K562 (cell line): Measurements from ENCODE around the gene WDR46. TPM values are rescaled to one million over a fixed set of nuclear protein-coding genes. Genes with fewer than 3 reads are reported as not detected.
A peak's percentile ranks its signal among the peaks of the same experiment; 100 is the strongest.

ENCODE experiments used
- ATAC-seq: fragments of 200-7000 bp; cut with Tn5 transposase; 3 replicates; pipeline ENCODE4 v1.9.1; 2020; ENCODE audit warnings: moderate library complexity
- BruUV-seq: library from RNA; stranded (reverse); fragments of 400-500 nt; replicated peaks from 2 replicates; lab custom pipeline; 2021; lab: Mats Ljungman, UMichigan
- CTCF ChIA-PET: fragments of 300-600 bp; formaldehyde crosslinking; extraction: SDS; loops from one replicate; lab custom pipeline; 2021; ENCODE audit warnings: low intra/inter-chr PET ratio; lab: Yijun Ruan, JAX
- POLR2A ChIA-PET: fragments of 300-600, 350-650 bp; sonication (Branson Sonifier 250); formaldehyde crosslinking; extraction: SDS; loops from one replicate; lab custom pipeline; 2021; ENCODE audit warnings: antibody characterized with exemption, inconsistent platforms; lab: Yijun Ruan, JAX
- DNase-seq, 4 experiments: peaks; one replicate each; pipeline versions ENCODE4 v3.0.0 to v3.0.0-alpha.2; 2011 to 2018; ENCODE audit warnings: low spot score in 3 of 4, mixed read lengths in 3 of 4; ENCODE audit errors: extremely low read depth in 1 of 4
- FAIRE-seq: peaks from 2 replicates; lab custom pipeline; 2011; peaks lifted over from hg19 to GRCh38; lab: Jason Lieb, UNC
- H2AFZ ChIP-seq: 2 replicates; pipeline ENCODE4 v1.6.0; 2011; ENCODE audit warnings: low read depth, low read length, control low read depth, inconsistent platforms
- H3K27ac ChIP-seq: fragments of 200-600 bp; 3 replicates; pipeline ENCODE4 v1.8.0; 2011; ENCODE audit warnings: low read depth, mild to moderate bottlenecking, control low read depth, inconsistent platforms, low read length, moderate library complexity, mixed read lengths; ENCODE audit errors: extremely low read depth
- H3K27me3 ChIP-seq, 2 experiments: fragments of 300-600 bp in 1 of 2; 2 replicates in 1 of 2; 3 replicates in 1 of 2; pipeline versions ENCODE4 v1.6.0 to v1.8.0; 2011; ENCODE audit warnings: inconsistent platforms in 2 of 2, low read length in 2 of 2, mild to moderate bottlenecking in 1 of 2, mixed read lengths in 1 of 2, moderate library complexity in 1 of 2; ENCODE audit not compliant: control insufficient read depth in 2 of 2, insufficient read depth in 2 of 2
- H3K36me3 ChIP-seq: fragments of 300-600 bp; 3 replicates; pipeline ENCODE4 v1.8.0; 2011; ENCODE audit warnings: mild to moderate bottlenecking, low read length, inconsistent platforms; ENCODE audit not compliant: control insufficient read depth, insufficient read depth
- H3K4me1 ChIP-seq, 2 experiments: fragments of 200-600 bp in 1 of 2; replicated peaks in 1 of 2; 2 replicates in 1 of 2; 3 replicates in 1 of 2; pipeline versions ENCODE4 v1.5.1 to v1.8.0; 2011; ENCODE audit warnings: inconsistent platforms in 2 of 2, low read length in 2 of 2, mild to moderate bottlenecking in 1 of 2, mixed read lengths in 1 of 2, moderate library complexity in 1 of 2; ENCODE audit not compliant: control insufficient read depth in 2 of 2, insufficient read depth in 2 of 2
- H3K4me2 ChIP-seq: 2 replicates; pipeline ENCODE4 v1.6.1; 2011; ENCODE audit warnings: low read length, control low read depth, inconsistent platforms, mixed read lengths; ENCODE audit not compliant: insufficient read depth
- H3K4me3 ChIP-seq: fragments of 200-600 bp; sonication (generic), shearing (Covaris generic); 2 replicates; pipeline ENCODE4 v1.5.1; 2016; ENCODE audit warnings: control low read depth, inconsistent platforms
- H3K79me2 ChIP-seq: fragments of 200-600 bp; 3 replicates; pipeline ENCODE4 v1.8.0; 2011; ENCODE audit warnings: low read length, inconsistent platforms; ENCODE audit not compliant: control insufficient read depth, insufficient read depth
- H3K9ac ChIP-seq, 2 experiments: 2 replicates each; pipeline versions ENCODE4 v1.6.0 to v1.6.1; 2011; ENCODE audit warnings: low read depth in 2 of 2, low read length in 2 of 2, control low read depth in 1 of 2, inconsistent platforms in 1 of 2, mild to moderate bottlenecking in 1 of 2, mixed read lengths in 1 of 2; ENCODE audit not compliant: insufficient read depth in 1 of 2
- H3K9me1 ChIP-seq: one replicate; pipeline ENCODE4 v1.6.0; 2011; ENCODE audit warnings: inconsistent platforms, mild to moderate bottlenecking, low read length, moderate library complexity; ENCODE audit not compliant: control insufficient read depth, insufficient read depth
- H3K9me3 ChIP-seq: replicated peaks from 2 replicates; pipeline ENCODE4 v1.5.1; 2011; ENCODE audit warnings: low read depth, low read length, inconsistent platforms; ENCODE audit not compliant: control insufficient read depth, insufficient read depth
- H4K20me1 ChIP-seq: replicated peaks from 2 replicates; pipeline ENCODE4 v1.6.1; 2011; ENCODE audit warnings: low read length, inconsistent platforms, mixed read lengths; ENCODE audit not compliant: control insufficient read depth, insufficient read depth
- BMI1 ChIP-seq: fragments of 150-350 bp; IDR thresholded peaks from 2 replicates; pipeline ENCODE4 v1.6.1; 2014; ENCODE audit warnings: low read length
- C11orf30 ChIP-seq: fragments of 450-650 bp; IDR thresholded peaks from 2 replicates; pipeline ENCODE4 v1.6.1; 2016; ENCODE audit warnings: low read depth, mild to moderate bottlenecking
- DMBX1 ChIP-seq: fragments of 250-450 bp; sonication (Bioruptor Pico); IDR thresholded peaks from 2 replicates; pipeline ENCODE4 v1.8.0; 2022; ENCODE audit warnings: inconsistent platforms, mild to moderate bottlenecking, moderate library complexity, borderline replicate concordance
- JUN ChIP-seq, 2 experiments: sonication (generic) in 1 of 2; formaldehyde crosslinking in 1 of 2; IDR thresholded peaks; 2 replicates each; pipeline versions ENCODE4 v1.6.1 to v1.8.0; 2012 to 2022; ENCODE audit warnings: borderline replicate concordance in 2 of 2, mild to moderate bottlenecking in 2 of 2, improper control_type of control experiment in 1 of 2, low read depth in 1 of 2, low read length in 1 of 2, missing genetic modification reagents in 1 of 2
- MBD2 ChIP-seq: sonication (generic); IDR thresholded peaks from 2 replicates; pipeline ENCODE4 v1.6.1; 2016; ENCODE audit warnings: low read depth, borderline replicate concordance
- NONO ChIP-seq, 2 experiments: fragments of 200-400 bp in 1 of 2; fragments of 450-650 bp in 1 of 2; formaldehyde crosslinking in 1 of 2; IDR thresholded peaks; 2 replicates each; pipeline ENCODE4 v1.6.1; 2017; ENCODE audit warnings: low read depth in 2 of 2, mild to moderate bottlenecking in 2 of 2, moderate library complexity in 2 of 2, low read length in 1 of 2
- RCOR1 ChIP-seq, 2 experiments: IDR thresholded peaks; 2 replicates each; pipeline ENCODE4 v1.6.1; 2012; ENCODE audit warnings: low read depth in 2 of 2, low read length in 2 of 2, borderline replicate concordance in 1 of 2, improper control_type of control experiment in 1 of 2
- TEAD2 ChIP-seq: fragments of 450-650 bp; IDR thresholded peaks from 2 replicates; pipeline ENCODE4 v1.6.1; 2016; ENCODE audit warnings: missing genetic modification characterization, control low read depth, missing compliant biosample characterization
- TRIM28 ChIP-seq: fragments of 450-650 bp; IDR thresholded peaks from 2 replicates; pipeline ENCODE4 v1.6.1; 2017
- ZBTB2 ChIP-seq: fragments of 450-650 bp; IDR thresholded peaks from 2 replicates; pipeline ENCODE4 v1.6.1; 2016; ENCODE audit warnings: antibody characterized with exemption
- ZNF75A ChIP-seq: fragments of 450-650 bp; formaldehyde crosslinking; IDR thresholded peaks from 2 replicates; pipeline ENCODE4 v1.4.0; 2020; ENCODE audit warnings: mild to moderate bottlenecking
- whole genome bisulfite sequencing: fragments of 100-300 bp; shearing (Covaris generic); methylation state at CpG from one replicate; pipeline ENCODE4 v1.1.6; 2016; ENCODE audit warnings: low coverage, mixed read lengths; ENCODE audit not compliant: insufficient coverage; ENCODE audit errors: missing lambda C conversion rate; 5-methylcytosine and 5-hydroxymethylcytosine counted together
- in situ Hi-C: fragments of 300-500 bp; cut with MboI; formaldehyde crosslinking; loops from 4 replicates; pipeline ENCODE4 v1.15.0; 2018; ENCODE audit warnings: inconsistent platforms, mixed read lengths
- intact Hi-C: fragments of 100-400 bp; cut with micrococcal nuclease; formaldehyde crosslinking; loops from 2 replicates; pipeline ENCODE4 v1.14.2; 2022
- polyA plus RNA-seq, 8 experiments: library from polyadenylated mRNA; depleted of rRNA in 4 of 8; stranded (reverse) in 5 of 8; unstranded in 3 of 8; fragments of >200 nt; fragmentation: Nextera tagmentation in 2 of 8; fragmentation: Illumina TruSeq in 1 of 8; extraction: Ambion mirVana in 2 of 8; extraction: Trizol in 1 of 8; gene quantifications; 2 replicates each; pipeline versions ENCODE4 v1.2.1 to v1.2.3, GENCODE V29; 2011 to 2014; ENCODE audit warnings: inconsistent platforms in 1 of 8, missing spikeins in 1 of 8
- total RNA-seq, 7 experiments: library from RNA; depleted of rRNA in 6 of 7; stranded (reverse); fragments of >200 nt in 6 of 7; fragmentation: Illumina TruSeq in 2 of 7; extraction: Trizol in 2 of 7; gene quantifications; 2 replicates each; pipeline versions ENCODE4 v1.2.1 to v1.2.3, GENCODE V29; 2011 to 2021; ENCODE audit warnings: low replicate concordance in 1 of 7
- TF ChIP-seq, protein P1 (sequence below): sonication (generic); formaldehyde crosslinking; IDR thresholded peaks from 2 replicates; pipeline ENCODE4 v1.8.1; 2023; ENCODE audit warnings: mild to moderate bottlenecking, missing genetic modification reagents

WDR46 gene
- total and polyA plus RNA-seq, 9 of the 15 experiments (the other 6 are each of a cell fraction or from before 2014, with no cell fraction given): 8.9 to 146 (median 93.1) TPM

DNA sequence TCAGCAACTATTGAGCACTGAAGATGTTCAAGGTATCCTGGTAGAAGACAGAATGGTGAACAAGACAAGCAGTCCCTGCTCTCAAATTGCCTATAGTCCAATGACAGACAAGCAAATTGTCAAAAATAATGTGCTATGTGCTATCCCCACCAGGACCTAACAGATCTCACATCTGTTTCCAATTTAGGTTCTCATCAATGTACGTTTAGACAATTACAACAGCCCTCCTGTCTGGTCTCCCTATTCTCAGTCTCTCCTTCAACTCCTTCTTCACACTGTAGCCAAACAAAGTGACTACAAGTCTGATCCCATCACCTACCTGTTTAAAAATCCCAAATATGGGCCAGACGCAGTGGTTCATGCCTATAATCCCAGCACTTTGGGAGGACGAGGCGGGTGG is 17.3 kb upstream of the WDR46 start:
- H3K9me3 ChIP-seq: no peaks in the 10 kb centered on the region
- TF ChIP-seq BMI1: no peak
- H3K4me2 ChIP-seq: no peak overlapping the region
- H3K9ac ChIP-seq: no peak overlapping the region
- no TSS peak for BruUV-seq
- WGBS: 84% methylated on average over 4 of the region's 4 CpGs
- no peak for DNase-seq
- H2AFZ ChIP-seq: no peak overlapping the region
- no peaks in the 10 kb centered on the region for H3K27me3 ChIP-seq
- H3K36me3 ChIP-seq: peaks cover 64% of the 10 kb centered on the region
- H3K4me1 ChIP-seq: peaks cover 0 to 12% of the 10 kb centered on the region in 2 experiments; a peak in 3 of 5 replicates
- no peak overlapping the region for H3K27ac ChIP-seq
- in situ Hi-C loops (no loop called here), intact Hi-C loops (no loop called here)
- H4K20me1 ChIP-seq: peaks cover 8% of the 10 kb centered on the region; the same call in 1 of the 2 replicates
- CTCF ChIA-PET: no interaction called here
- POLR2A ChIA-PET: interaction anchor here (1.1 kb wide), 1 partner anchor 9 kb away, joined by 3 read pairs; no protein-coding TSS in a partner anchor
- no peak for FAIRE-seq
- no peaks in the 10 kb centered on the region for H3K9me1 ChIP-seq
- peaks cover 17% of the 10 kb centered on the region for H3K79me2 ChIP-seq
- ATAC-seq: no peak
- no peak overlapping the region for H3K4me3 ChIP-seq

DNA sequence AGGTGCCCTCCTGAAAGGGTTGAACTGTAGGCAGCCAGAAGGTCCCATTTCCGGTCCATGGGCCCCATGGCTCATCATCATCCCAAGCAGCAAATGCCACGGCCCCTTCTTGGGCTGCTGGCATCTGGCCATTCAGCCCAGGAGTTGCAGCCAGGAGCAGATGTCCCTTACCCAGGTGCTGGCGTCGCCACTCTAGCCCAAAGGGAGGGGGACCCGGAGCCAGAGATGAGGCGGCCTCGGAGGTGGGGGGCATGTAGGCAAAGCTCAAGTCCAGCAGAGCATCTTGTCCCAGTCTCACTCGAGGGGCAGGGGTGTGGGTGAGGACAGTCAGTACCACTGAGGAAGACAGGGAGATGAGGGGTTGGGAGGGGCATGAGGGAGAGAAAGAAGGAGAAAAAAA is 16.0 kb upstream of the WDR46 start:
- no peak for FAIRE-seq
- no peak for ATAC-seq
- peaks cover 8% of the 10 kb centered on the region; the same call in 1 of the 2 replicates for H4K20me1 ChIP-seq
- no peaks in the 10 kb centered on the region for H3K27me3 ChIP-seq
- H3K4me2 ChIP-seq: no peak overlapping the region
- H3K9me3 ChIP-seq: no peaks in the 10 kb centered on the region
- WGBS: 83% methylated on average over 8 of the region's 8 CpGs
- no peak overlapping the region for H2AFZ ChIP-seq
- no peaks in the 10 kb centered on the region for H3K9me1 ChIP-seq
- peaks cover 0 to 20% of the 10 kb centered on the region in 2 experiments; a peak in 3 of 5 replicates for H3K4me1 ChIP-seq
- no peak overlapping the region for H3K4me3 ChIP-seq
- no peak for DNase-seq
- intact Hi-C loops (no loop called here), in situ Hi-C loops (no loop called here)
- no peak overlapping the region for H3K27ac ChIP-seq
- CTCF ChIA-PET: no interaction called here
- H3K79me2 ChIP-seq: peaks cover 23% of the 10 kb centered on the region
- POLR2A ChIA-PET: no interaction called here
- no TSS peak for BruUV-seq
- H3K9ac ChIP-seq: 0 out of 4 replicates have a peak overlapping the region, but pooled peaks of 1 of the 2 experiments have one; percentile 29
- peaks cover 60% of the 10 kb centered on the region for H3K36me3 ChIP-seq
- TF ChIP-seq C11orf30 (no peak), DMBX1 (CRISPR knock-in tag) (no peak), TEAD2 (no peak), ZNF75A (no peak), JUN (IDR thresholded peaks at IDR 0.05; ENCODE audit: borderline replicate concordance, low read depth, low read length) (no peak), JUN (CRISPR knock-in tag; IDR thresholded peaks at IDR 0.05; ENCODE audit: borderline replicate concordance) (no peak), ZBTB2 (no peak), NONO (IDR thresholded peaks at IDR 0.05; ENCODE audit: low read depth in 2 of 2, low read length in 1 of 2) (no peak), RCOR1 (IDR thresholded peaks at IDR 0.05; ENCODE audit: borderline replicate concordance in 1 of 2, low read depth in 2 of 2, low read length in 2 of 2) (no peak), MBD2 (no peak), TRIM28 (no peak)
- TF ChIP-seq, protein P1, sequence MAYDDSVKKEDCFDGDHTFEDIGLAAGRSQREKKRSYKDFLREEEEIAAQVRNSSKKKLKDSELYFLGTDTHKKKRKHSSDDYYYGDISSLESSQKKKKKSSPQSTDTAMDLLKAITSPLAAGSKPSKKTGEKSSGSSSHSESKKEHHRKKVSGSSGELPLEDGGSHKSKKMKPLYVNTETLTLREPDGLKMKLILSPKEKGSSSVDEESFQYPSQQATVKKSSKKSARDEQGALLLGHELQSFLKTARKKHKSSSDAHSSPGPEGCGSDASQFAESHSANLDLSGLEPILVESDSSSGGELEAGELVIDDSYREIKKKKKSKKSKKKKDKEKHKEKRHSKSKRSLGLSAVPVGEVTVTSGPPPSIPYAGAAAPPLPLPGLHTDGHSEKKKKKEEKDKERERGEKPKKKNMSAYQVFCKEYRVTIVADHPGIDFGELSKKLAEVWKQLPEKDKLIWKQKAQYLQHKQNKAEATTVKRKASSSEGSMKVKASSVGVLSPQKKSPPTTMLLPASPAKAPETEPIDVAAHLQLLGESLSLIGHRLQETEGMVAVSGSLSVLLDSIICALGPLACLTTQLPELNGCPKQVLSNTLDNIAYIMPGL: no peak
